Measurements from ENCODE around the gene ZBTB43.

ZBTB43 gene

GRCh38 chr9:126832440-126832839 is 27.6 kb downstream of the ZBTB43 start:
- no peak for DNase-seq

- no peak for DNase-seq
These were observed 28.2 kb downstream of the ZBTB43 start for GRCh38 chr9:126833020-126833419.

- DNase-seq = no peak
These were observed 29.0 kb downstream of the ZBTB43 start for GRCh38 chr9:126833710-126834345.

GRCh38 chr9:126834672-126835071 is 29.8 kb downstream of the ZBTB43 start:
- no peak for DNase-seq

- no peak for DNase-seq
These were observed 31.4 kb downstream of the ZBTB43 start for GRCh38 chr9:126836216-126836615.

GRCh38 chr9:126838055-126838811 is 33.4 kb downstream of the ZBTB43 start:
- DNase-seq = no peak

- DNase-seq = no peak
These were observed 34.1 kb downstream of the ZBTB43 start for GRCh38 chr9:126838895-126839294.

- DNase-seq = no peak
These were observed 34.5 kb downstream of the ZBTB43 start for GRCh38 chr9:126839301-126839700.

GRCh38 chr9:126842220-126842842 is 37.5 kb downstream of the ZBTB43 start:
- DNase-seq = no peak

- no peak for DNase-seq
These were observed 38.3 kb downstream of the ZBTB43 start for GRCh38 chr9:126842977-126843799.

GRCh38 chr9:126844085-126844484 is 39.2 kb downstream of the ZBTB43 start:
- no peak for DNase-seq

GRCh38 chr9:126847051-126847450 is 42.2 kb downstream of the ZBTB43 start:
- DNase-seq = no peak

GRCh38 chr9:126849591-126850225 is 44.9 kb downstream of the ZBTB43 start:
- no peak for DNase-seq

- no peak for DNase-seq
These were observed 46.5 kb downstream of the ZBTB43 start for GRCh38 chr9:126851286-126851880.

- DNase-seq = no peak
These were observed 47.3 kb downstream of the ZBTB43 start for GRCh38 chr9:126852086-126852688.

GRCh38 chr9:126853667-126854066 is 48.8 kb downstream of the ZBTB43 start:
- DNase-seq = no peak

- no peak for DNase-seq
These were observed 49.9 kb downstream of the ZBTB43 start for GRCh38 chr9:126854734-126855133.

GRCh38 chr9:126856326-126856877 is 51.6 kb downstream of the ZBTB43 start:
- DNase-seq = no peak

GRCh38 chr9:126857261-126857960 is 52.6 kb downstream of the ZBTB43 start:
- no peak for DNase-seq

- no peak for DNase-seq
These were observed 54.3 kb downstream of the ZBTB43 start for GRCh38 chr9:126859111-126859510.

Data from activated T-cell treated with anti-CD3 and anti-CD28 coated beads, Interleukin-2, amount 50 U/mL, for 1 hour (primary cell).